NCI-H82 (cell line): ENCODE measurements around the gene ZNF730.
A peak's percentile ranks its signal among the peaks of the same experiment; 100 is the strongest.
"Not testable (repeated sequence)": the region's sequence is repeated elsewhere in the genome, so short reads cannot be mapped to it uniquely, and the experiment has no call there.

Experiments
- DNase-seq: peaks from one replicate; lab custom pipeline; 2025; lab: John Stamatoyannopoulos, UW

The ZNF730 gene

GRCh38 chr19:23116802-23117571 lies at the start of gene ZNF730:
Gene ZNF730 (plus strand): TSS chr19:23117025. CDS start chr19:23117174, 149 bp downstream.
- peak; percentile 89 for DNase-seq

GRCh38 chr19:23070353-23071146 lies 46.3 kb upstream of the ZNF730 start:
- DNase-seq, result peak; percentile 80

- DNase-seq, result peak; percentile 61
These were observed 45.7 kb upstream of the ZNF730 start for GRCh38 chr19:23071147-23071511.

GRCh38 chr19:23075031-23075733 lies 41.6 kb upstream of the ZNF730 start:
- peak; percentile 97 for DNase-seq

GRCh38 chr19:23077776-23078175 lies 39.0 kb upstream of the ZNF730 start:
- not testable (repeated sequence) for DNase-seq

GRCh38 chr19:23093832-23094231 lies 23.0 kb upstream of the ZNF730 start:
- no peak for DNase-seq

GRCh38 chr19:23095418-23095817 lies 21.4 kb upstream of the ZNF730 start:
- DNase-seq, result no peak

- DNase-seq, result no peak
These were observed 18.5 kb upstream of the ZNF730 start for GRCh38 chr19:23098286-23098685.

GRCh38 chr19:23098988-23099387 lies 17.8 kb upstream of the ZNF730 start:
- DNase-seq, result no peak

- DNase-seq, result no peak
These were observed 16.9 kb upstream of the ZNF730 start for GRCh38 chr19:23099966-23100365.

- DNase-seq, result no peak
These were observed 15.6 kb upstream of the ZNF730 start for GRCh38 chr19:23101241-23101640.

- no peak for DNase-seq
These were observed 1.6 kb downstream of the ZNF730 start for GRCh38 chr19:23118400-23118799.

GRCh38 chr19:23134211-23134610 lies 17.4 kb downstream of the ZNF730 start:
- not testable (repeated sequence) for DNase-seq

- DNase-seq, result no peak
These were observed 29.0 kb downstream of the ZNF730 start for GRCh38 chr19:23145617-23146415.

- no peak for DNase-seq
These were observed 43.9 kb downstream of the ZNF730 start for GRCh38 chr19:23160766-23161165.

- not testable (repeated sequence) for DNase-seq
These were observed 51.5 kb downstream of the ZNF730 start for GRCh38 chr19:23168286-23168685.

GRCh38 chr19:23183251-23183650 lies 66.4 kb downstream of the ZNF730 start:
- DNase-seq, result peak; percentile 4

GRCh38 chr19:23190341-23190740 lies 73.5 kb downstream of the ZNF730 start:
- DNase-seq, result no peak
